Effector memory CD4-positive, alpha-beta T cell (primary cell): ENCODE measurements around the gene PDGFA.

Experiments
- DNase-seq, 3 donors: peaks; one replicate each; pipeline ENCODE4 v3.0.0-alpha.2; 2020
- H3K27ac ChIP-seq: 2 replicates; pipeline ENCODE4 v1.7.0; 2013; ENCODE audit warnings: mild to moderate bottlenecking, low read length, moderate library complexity; ENCODE audit not compliant: insufficient read depth, poor library complexity, severe bottlenecking
- H3K27me3 ChIP-seq: replicated peaks from 2 replicates; pipeline ENCODE4 v1.7.0; 2013; ENCODE audit warnings: mild to moderate bottlenecking, low read length; ENCODE audit not compliant: insufficient read depth, control insufficient read depth, poor library complexity, severe bottlenecking
- H3K36me3 ChIP-seq: 2 replicates; pipeline ENCODE4 v1.7.0; 2013; ENCODE audit warnings: mild to moderate bottlenecking, low read length, moderate library complexity; ENCODE audit not compliant: control insufficient read depth, insufficient read depth
- H3K4me1 ChIP-seq: 2 replicates; pipeline ENCODE4 v1.7.0; 2013; ENCODE audit warnings: low read length, mild to moderate bottlenecking; ENCODE audit not compliant: control insufficient read depth, insufficient read depth, poor library complexity, severe bottlenecking
- H3K4me3 ChIP-seq: 2 replicates; pipeline ENCODE4 v1.7.0; 2013; ENCODE audit warnings: low read length, low read depth, mild to moderate bottlenecking; ENCODE audit not compliant: insufficient read depth, poor library complexity, severe bottlenecking
- H3K9me3 ChIP-seq: 2 replicates; pipeline ENCODE4 v1.7.0; 2013; ENCODE audit warnings: mild to moderate bottlenecking, low read length, moderate library complexity; ENCODE audit not compliant: control insufficient read depth
- total RNA-seq, 3 donors: gene quantifications; one replicate each; lab custom pipeline; 2026; lab: John Stamatoyannopoulos, UW

Gene PDGFA
- 0 to 0.58 (median 0.17) reads per million in 3 donors for total RNA-seq

- no peak within 1 kb of the TSS for H3K27ac ChIP-seq
- no peak for DNase-seq
Measured at GRCh38 chr7:519484-520390, at the start of gene PDGFA. Gene PDGFA (minus strand): TSS chr7:519846. CDS start chr7:519001, 845 bp downstream.

GRCh38 chr7:568031-568951 is 48.6 kb upstream of the PDGFA start:
- no peaks in the 10 kb centered on the region for H3K36me3 ChIP-seq
- no peak overlapping the region for H3K27ac ChIP-seq
- H3K4me1 ChIP-seq, result no peaks in the 10 kb centered on the region
- H3K27me3 ChIP-seq, result no peaks in the 10 kb centered on the region
- H3K9me3 ChIP-seq, result no peaks in the 10 kb centered on the region
- DNase-seq, result no peak
- H3K4me3 ChIP-seq, result no peak overlapping the region

More at GRCh38 chr7:519484-520390, at the start of gene PDGFA:
- Histone ChIP-seq H3K9me3 (no peaks in the 10 kb centered on the region), H3K27me3 (peaks cover 45% of the 10 kb centered on the region), H3K4me1 (peaks cover 42% of the 10 kb centered on the region), H3K4me3 (peak within 1 kb of the TSS; percentile 50), H3K36me3 (no peaks in the 10 kb centered on the region)

DNA sequence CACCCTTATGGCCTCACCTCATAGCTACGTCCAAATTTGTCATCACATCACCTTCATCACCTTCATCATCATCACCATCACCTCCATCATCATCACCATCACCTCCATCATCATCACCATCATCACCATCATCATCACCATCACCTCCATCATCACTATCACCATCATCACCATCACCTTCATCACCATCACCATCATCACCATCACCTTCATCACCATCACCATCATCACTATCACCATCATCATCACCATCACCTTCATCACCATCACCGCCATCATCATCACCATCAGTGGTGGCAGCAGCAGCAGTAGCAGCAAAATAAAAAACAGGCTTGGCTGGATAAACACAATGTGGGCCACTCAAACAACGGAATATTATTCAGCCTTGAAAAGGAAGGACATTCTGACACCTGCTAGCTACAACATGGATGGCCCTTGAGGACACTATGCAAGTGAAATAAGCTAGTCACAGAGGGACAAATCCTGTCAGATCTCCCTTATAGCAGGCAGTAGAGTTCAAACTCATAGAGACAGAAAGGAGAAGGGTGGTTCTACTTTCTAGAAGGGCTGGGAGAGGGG is 47.7 kb upstream of the PDGFA start:
- Histone ChIP-seq H3K4me1 (no peaks in the 10 kb centered on the region), H3K36me3 (no peaks in the 10 kb centered on the region), H3K27me3 (no peaks in the 10 kb centered on the region), H3K27ac (no peak overlapping the region), H3K4me3 (no peak overlapping the region), H3K9me3 (no peaks in the 10 kb centered on the region)
- no peak for DNase-seq

- Histone ChIP-seq H3K27me3 (no peaks in the 10 kb centered on the region), H3K9me3 (no peaks in the 10 kb centered on the region), H3K4me3 (no peak overlapping the region), H3K4me1 (no peaks in the 10 kb centered on the region), H3K36me3 (no peaks in the 10 kb centered on the region), H3K27ac (no peak overlapping the region)
- DNase-seq, result no peak
Measured at GRCh38 chr7:566100-566499, 46.5 kb upstream of the PDGFA start.

DNA sequence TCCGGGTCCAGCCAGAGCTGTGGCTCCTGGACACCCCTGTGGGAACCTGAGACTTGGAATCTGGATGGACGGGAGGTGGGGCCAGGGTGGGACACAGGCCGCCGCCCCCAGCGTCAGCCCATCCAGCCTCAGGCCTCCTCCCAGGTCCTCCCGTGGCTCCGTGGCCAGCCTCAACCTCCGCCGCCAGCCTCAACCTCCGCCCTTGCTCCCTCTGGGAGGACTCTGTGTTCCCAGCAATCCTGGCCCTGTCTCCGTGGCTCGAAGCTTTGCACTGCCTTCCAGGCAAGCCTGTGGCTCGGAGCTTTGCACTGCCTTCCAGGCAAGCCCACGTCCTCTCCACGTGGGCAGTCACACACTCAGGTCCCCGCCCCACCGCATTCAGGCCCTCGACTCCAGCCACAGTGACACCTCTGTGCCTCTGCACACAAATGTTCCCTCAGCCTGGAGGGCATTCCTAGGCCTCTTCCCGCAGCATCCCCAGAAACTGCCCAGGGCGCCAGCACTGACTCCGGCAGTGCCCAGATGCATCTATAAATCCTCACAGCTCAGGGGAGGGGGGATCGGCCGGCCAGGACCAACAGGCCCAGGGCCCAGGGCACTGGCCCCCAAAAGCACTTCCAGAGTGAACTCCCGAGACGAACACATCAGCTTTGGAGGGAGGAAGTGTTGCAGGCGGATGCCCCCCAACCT is 44.7 kb upstream of the PDGFA start:
- no peaks in the 10 kb centered on the region for H3K36me3 ChIP-seq
- H3K27ac ChIP-seq, result no peak overlapping the region
- DNase-seq, result no peak
- no peaks in the 10 kb centered on the region for H3K9me3 ChIP-seq
- no peak overlapping the region for H3K4me3 ChIP-seq
- H3K4me1 ChIP-seq, result no peaks in the 10 kb centered on the region
- no peaks in the 10 kb centered on the region for H3K27me3 ChIP-seq

GRCh38 chr7:563629-564170 is 44.1 kb upstream of the PDGFA start:
- no peak overlapping the region for H3K4me3 ChIP-seq
- H3K27ac ChIP-seq, result no peak overlapping the region
- H3K4me1 ChIP-seq, result no peaks in the 10 kb centered on the region

GRCh38 chr7:562789-563628 is 43.4 kb upstream of the PDGFA start:
- Histone ChIP-seq H3K27ac (no peak overlapping the region), H3K4me3 (no peak overlapping the region), H3K27me3 (no peaks in the 10 kb centered on the region), H3K36me3 (no peaks in the 10 kb centered on the region), H3K9me3 (no peaks in the 10 kb centered on the region), H3K4me1 (no peaks in the 10 kb centered on the region)
- DNase-seq, result no peak

More at GRCh38 chr7:563629-564170, 44.1 kb upstream of the PDGFA start:
- DNase-seq, result no peak
- Histone ChIP-seq H3K9me3 (no peaks in the 10 kb centered on the region), H3K36me3 (no peaks in the 10 kb centered on the region), H3K27me3 (no peaks in the 10 kb centered on the region)

GRCh38 chr7:562374-562675 is 42.7 kb upstream of the PDGFA start:
- H3K9me3 ChIP-seq, result no peaks in the 10 kb centered on the region
- H3K36me3 ChIP-seq, result no peaks in the 10 kb centered on the region
- H3K27me3 ChIP-seq, result no peaks in the 10 kb centered on the region
- H3K4me1 ChIP-seq, result no peaks in the 10 kb centered on the region
- no peak for DNase-seq
- H3K27ac ChIP-seq, result no peak overlapping the region
- no peak overlapping the region for H3K4me3 ChIP-seq
